KG1 (cell line): Measurements from ENCODE around the gene EFNA5.

Experiments
- DNase-seq: peaks from one replicate; lab custom pipeline; 2025; lab: John Stamatoyannopoulos, UW

Gene EFNA5

GRCh38 chr5:107426872-107427271, 243.9 kb downstream of the EFNA5 start:
- no peak for DNase-seq

GRCh38 chr5:107426209-107426608, 244.5 kb downstream of the EFNA5 start:
- no peak for DNase-seq

- DNase-seq, result no peak
Observed at GRCh38 chr5:107425541-107426031, 245.2 kb downstream of the EFNA5 start.

GRCh38 chr5:107424491-107424890, 246.2 kb downstream of the EFNA5 start:
- no peak for DNase-seq

GRCh38 chr5:107422494-107422893, 248.2 kb downstream of the EFNA5 start:
- no peak for DNase-seq

- no peak for DNase-seq
Observed at GRCh38 chr5:107419498-107419897, 251.2 kb downstream of the EFNA5 start.

GRCh38 chr5:107418902-107419301, 251.8 kb downstream of the EFNA5 start:
- no peak for DNase-seq

GRCh38 chr5:107418071-107418470, 252.7 kb downstream of the EFNA5 start:
- no peak for DNase-seq

- DNase-seq, result no peak
Observed at GRCh38 chr5:107415762-107416161, 255.0 kb downstream of the EFNA5 start.

- DNase-seq, result no peak
Observed at GRCh38 chr5:107414802-107415201, 255.9 kb downstream of the EFNA5 start.

GRCh38 chr5:107413754-107414153, 257.0 kb downstream of the EFNA5 start:
- DNase-seq, result no peak

- DNase-seq, result no peak
Observed at GRCh38 chr5:107408564-107408963, 262.2 kb downstream of the EFNA5 start.

GRCh38 chr5:107407713-107408298, 262.9 kb downstream of the EFNA5 start:
- no peak for DNase-seq

GRCh38 chr5:107404595-107405374, 266.0 kb downstream of the EFNA5 start:
- DNase-seq, result no peak

- DNase-seq, result no peak
Observed at GRCh38 chr5:107403228-107403953, 267.3 kb downstream of the EFNA5 start.

- DNase-seq, result no peak
Observed at GRCh38 chr5:107402434-107403227, 268.1 kb downstream of the EFNA5 start.

- DNase-seq, result no peak
Observed at GRCh38 chr5:107401470-107402122, 269.1 kb downstream of the EFNA5 start.

GRCh38 chr5:107400328-107400727, 270.4 kb downstream of the EFNA5 start:
- no peak for DNase-seq

GRCh38 chr5:107398703-107399102, 272.0 kb downstream of the EFNA5 start:
- DNase-seq, result no peak

GRCh38 chr5:107396351-107396690, 274.4 kb downstream of the EFNA5 start:
- DNase-seq, result no peak

- DNase-seq, result no peak
Observed at GRCh38 chr5:107395632-107396350, 274.9 kb downstream of the EFNA5 start.
